Adrenal gland (tissue), 12 donors: Measurements from ENCODE around the gene MINAR1. TPM values are rescaled to one million over a fixed set of nuclear protein-coding genes. Genes with fewer than 3 reads are reported as not detected.

Experiments
- DNase-seq, 7 donors: peaks; one replicate each; pipeline ENCODE4 v3.0.0-alpha.2; 2019 to 2020
- H3K27ac ChIP-seq, 5 donors: fragments of 200-600 bp; sonication (generic) in 4 of 5; 1 replicate in 3 of 5; 2 replicates in 2 of 5; pipeline versions ENCODE4 v1.5.1 to v1.8.0; 2016 to 2020; ENCODE audit warnings: mild to moderate bottlenecking in 1 of 5
- H3K27me3 ChIP-seq: fragments of 200-600 bp; 2 replicates; pipeline ENCODE4 v1.8.0; 2021
- H3K36me3 ChIP-seq, 2 donors: fragments of 200-600 bp; replicated peaks in 1 of 2; 1 replicate in 1 of 2; 2 replicates in 1 of 2; pipeline versions ENCODE4 v1.5.1 to v1.8.0; 2018 to 2022
- H3K4me1 ChIP-seq, 2 donors: fragments of 200-600 bp; replicated peaks in 1 of 2; 1 replicate in 1 of 2; 2 replicates in 1 of 2; pipeline versions ENCODE4 v1.5.1 to v1.8.0; 2018 to 2021
- H3K4me3 ChIP-seq, 4 donors: fragments of 200-600 bp; sonication (generic) in 3 of 4; one replicate each; pipeline ENCODE4 v1.5.1; 2016 to 2018
- H3K9me3 ChIP-seq, 3 donors: fragments of 200-600 bp; sonication (generic) in 1 of 3; replicated peaks in 1 of 3; 1 replicate in 2 of 3; 2 replicates in 1 of 3; pipeline versions ENCODE4 v1.5.1 to v1.8.0; 2016 to 2021
- CTCF ChIP-seq, 6 experiments: fragments of 450-650 bp in 4 of 6; fragments of 200-600 bp in 2 of 6; sonication (generic) in 1 of 6; IDR thresholded peaks; 1 replicate in 5 of 6; 2 replicates in 1 of 6; pipeline versions ENCODE4 v1.5.1 to v1.8.0; 2016 to 2021; ENCODE audit warnings: antibody characterized with exemption in 6 of 6, mild to moderate bottlenecking in 2 of 6, moderate library complexity in 1 of 6
- POLR2A ChIP-seq, 2 donors: fragments of 450-650 bp; IDR thresholded peaks; one replicate each; pipeline ENCODE4 v1.6.1; 2017; ENCODE audit warnings: antibody characterized with exemption in 2 of 2, mild to moderate bottlenecking in 2 of 2, moderate library complexity in 1 of 2
- WGBS, 4 donors: extraction: QIAGEN DNeasy Blood & Tissue Kit in 2 of 4; methylation state at CpG; one replicate each; pipeline versions ENCODE4 v1.1.5 to v1.1.7; 2013 to 2017; 5-methylcytosine and 5-hydroxymethylcytosine counted together
- intact Hi-C, 2 donors: fragments of 100-400 bp; cut with DNase I; formaldehyde crosslinking; loops; one replicate each; pipeline versions ENCODE4 v1.14.1 to v1.15.0; 2022 to 2023
- polyA plus RNA-seq, 3 donors: library from polyadenylated mRNA; stranded (reverse); fragments of 200-250 nt in 2 of 3; fragments of 350-450 nt in 1 of 3; fragmentation: Illumina TruSeq in 1 of 3; extraction: RNeasy Lipid Tissue Mini Kit (QIAGEN cat#74804) in 1 of 3; gene quantifications; one replicate each; pipeline ENCODE4 v1.2.3, GENCODE V29; 2013 to 2014
- total RNA-seq, 9 donors: library from RNA; depleted of rRNA in 4 of 9; stranded (reverse); fragments of >200 nt in 4 of 9; fragments of 120-200 nt in 1 of 9; fragmentation: NEBNext Ultra II Directional in 1 of 9; extraction: Animal tissue kit (Norgen Biotek cat#: 25700) in 1 of 9; gene quantifications; one replicate each; pipeline versions ENCODE4 v1.1.0 to v1.2.4, GENCODE V29; 2013 to 2023
- donor health status: healthy with polysubstance abuse.
- donor health status: Bipolar disorder and iron deficiency.
- donor health status: DM: yes; HTN: yes; CAD: no.
- donor health status: DM: no; HTN: no; CAD: no.
- donor health status: DM: no; HTN: no; CAD: no.
- donor health status: DM: yes; HTN: yes; CAD: no.

MINAR1 gene
- total and polyA plus RNA-seq, 12 donors: 0.89 to 43.8 (median 19.2) TPM

- no peaks in the 10 kb centered on the region for H3K27me3 ChIP-seq
- H3K4me3 ChIP-seq: no peak overlapping the region
- no peaks in the 10 kb centered on the region for H3K9me3 ChIP-seq
- no peaks in the 10 kb centered on the region for H3K36me3 ChIP-seq
- TF ChIP-seq CTCF (IDR thresholded peaks at IDR 0.05) (no peak), POLR2A (IDR thresholded peaks at IDR 0.05) (no peak)
- no peak overlapping the region for H3K27ac ChIP-seq
- intact Hi-C loops: no loop called here
- no peak for DNase-seq
- no peaks in the 10 kb centered on the region for H3K4me1 ChIP-seq
- 85 to 87% (median 86%) methylated on average over 17 of the region's 17 CpGs for WGBS, 4 donors
Measured at GRCh38 chr15:79467865-79468586, 35.9 kb downstream of the MINAR1 start.

- intact Hi-C loops: no loop called here
- TF ChIP-seq CTCF (IDR thresholded peaks at IDR 0.05): no peak
- no peak for TF ChIP-seq POLR2A (IDR thresholded peaks at IDR 0.05)
- H3K4me1 ChIP-seq: peaks cover 0 to 6% of the 10 kb centered on the region in 2 donors
- no peak for DNase-seq
- no peaks in the 10 kb centered on the region for H3K27me3 ChIP-seq
- no peak overlapping the region for H3K4me3 ChIP-seq
- H3K27ac ChIP-seq: no peak overlapping the region
- WGBS, 4 donors: 76 to 91% (median 89%) methylated on average over 3 of the region's 3 CpGs
- no peaks in the 10 kb centered on the region for H3K36me3 ChIP-seq
- no peaks in the 10 kb centered on the region for H3K9me3 ChIP-seq
Measured at GRCh38 chr15:79472446-79472845, 40.3 kb downstream of the MINAR1 start.

GRCh38 chr15:79474252-79474651 is 42.1 kb downstream of the MINAR1 start:
- H3K27ac ChIP-seq: no peak overlapping the region
- DNase-seq: no peak
- 25 to 41% (median 35%) methylated on average over 1 of the region's 1 CpG for WGBS, 4 donors
- H3K9me3 ChIP-seq: no peaks in the 10 kb centered on the region
- TF ChIP-seq POLR2A (IDR thresholded peaks at IDR 0.05) (no peak), CTCF (IDR thresholded peaks at IDR 0.05) (no peak)
- H3K4me3 ChIP-seq: no peak overlapping the region
- no peaks in the 10 kb centered on the region for H3K36me3 ChIP-seq
- intact Hi-C loops: no loop called here
- peaks cover 0 to 6% of the 10 kb centered on the region in 2 donors for H3K4me1 ChIP-seq
- H3K27me3 ChIP-seq: no peaks in the 10 kb centered on the region

- peaks cover 0 to 6% of the 10 kb centered on the region in 2 donors for H3K4me1 ChIP-seq
- WGBS, 4 donors: 54 to 61% (median 60%) methylated on average over 3 of the region's 3 CpGs
- H3K4me3 ChIP-seq: no peak overlapping the region
- no peaks in the 10 kb centered on the region for H3K9me3 ChIP-seq
- H3K27ac ChIP-seq: no peak overlapping the region
- H3K27me3 ChIP-seq: no peaks in the 10 kb centered on the region
- H3K36me3 ChIP-seq: no peaks in the 10 kb centered on the region
- no peak for TF ChIP-seq POLR2A (IDR thresholded peaks at IDR 0.05)
- TF ChIP-seq CTCF (IDR thresholded peaks at IDR 0.05): no peak
- DNase-seq: no peak
- intact Hi-C loops: no loop called here
Measured at GRCh38 chr15:79475306-79475705, 43.2 kb downstream of the MINAR1 start.
